Loucy (cell line): Measurements from ENCODE around the gene ASCC1.

Experiments used
- H2AFZ ChIP-seq: fragments of 200-600 bp; sonication (generic); 2 replicates; pipeline ENCODE4 v1.6.0; 2016; ENCODE audit warnings: antibody characterized with exemption, mild to moderate bottlenecking, low read length, moderate library complexity
- H3F3A ChIP-seq: fragments of 200-600 bp; 2 replicates; pipeline ENCODE4 v1.6.0; 2016; ENCODE audit warnings: antibody characterized with exemption, low read depth, mild to moderate bottlenecking
- H3K27me3 ChIP-seq: fragments of 200-600 bp; sonication (generic); 2 replicates; pipeline ENCODE4 v1.6.1; 2014; ENCODE audit warnings: low read length, mild to moderate bottlenecking; ENCODE audit not compliant: insufficient read depth, poor library complexity, severe bottlenecking
- H3K36me3 ChIP-seq: fragments of 200-600 bp; sonication (generic); 2 replicates; pipeline ENCODE4 v1.6.1; 2016; ENCODE audit warnings: low read length; ENCODE audit not compliant: insufficient read depth
- H3K4me1 ChIP-seq: fragments of 200-600 bp; sonication (generic); 2 replicates; pipeline ENCODE4 v1.5.1; 2014; ENCODE audit warnings: low read length, mild to moderate bottlenecking; ENCODE audit not compliant: insufficient read depth, poor library complexity, severe bottlenecking
- H3K4me2 ChIP-seq: fragments of 200-600 bp; sonication (generic); 2 replicates; pipeline ENCODE4 v1.6.0; 2014; ENCODE audit warnings: antibody characterized with exemption, low read length, low read depth, mild to moderate bottlenecking; ENCODE audit not compliant: poor library complexity, severe bottlenecking
- H3K4me3 ChIP-seq: fragments of 200-600 bp; sonication (generic); 2 replicates; pipeline ENCODE4 v1.5.1; 2014; ENCODE audit warnings: low read length, mild to moderate bottlenecking, mixed read lengths; ENCODE audit not compliant: poor library complexity, severe bottlenecking
- H3K79me2 ChIP-seq: fragments of 200-600 bp; sonication (generic); 2 replicates; pipeline ENCODE4 v1.6.1; 2014; ENCODE audit warnings: low read length; ENCODE audit not compliant: insufficient read depth
- H3K9ac ChIP-seq: fragments of 200-600 bp; sonication (generic); 2 replicates; pipeline ENCODE4 v1.6.0; 2014; ENCODE audit warnings: mild to moderate bottlenecking, low read depth, low read length, moderate library complexity; ENCODE audit not compliant: poor library complexity, severe bottlenecking
- H3K9me2 ChIP-seq: fragments of 200-600 bp; sonication (generic); replicated peaks from 2 replicates; pipeline ENCODE4 v1.6.1; 2016; ENCODE audit warnings: low read depth, low read length, mixed read lengths
- H3K9me3 ChIP-seq: fragments of 200-600 bp; sonication (generic); 2 replicates; pipeline ENCODE4 v1.6.1; 2014; ENCODE audit warnings: mild to moderate bottlenecking, antibody characterized with exemption, low read length, low read depth; ENCODE audit not compliant: insufficient read depth
- H4K20me1 ChIP-seq: fragments of 200-600 bp; sonication (generic); 2 replicates; pipeline ENCODE4 v1.6.0; 2014; ENCODE audit warnings: antibody characterized with exemption, low read length, mild to moderate bottlenecking; ENCODE audit not compliant: insufficient read depth, poor library complexity, severe bottlenecking
- CTCF ChIP-seq: fragments of 200-600 bp; sonication (generic); conservative IDR thresholded peaks from 2 replicates; pipeline ENCODE4 v1.5.1; 2014; ENCODE audit warnings: mild to moderate bottlenecking, antibody characterized with exemption, low read length
- EZH2phosphoT487 ChIP-seq: fragments of 200-600 bp; IDR thresholded peaks from 2 replicates; pipeline ENCODE4 v1.6.1; 2018; ENCODE audit warnings: antibody characterized with exemption, mild to moderate bottlenecking, moderate library complexity, borderline replicate concordance

Gene ASCC1

GRCh38 chr10:72063703-72064391, 152.2 kb downstream of the ASCC1 start:
- H3K4me2 ChIP-seq = no peak overlapping the region
- peaks cover 14% of the 10 kb centered on the region for H3K4me1 ChIP-seq
- no peak for TF ChIP-seq CTCF
- no peak for TF ChIP-seq EZH2phosphoT487
- H3K9me3 ChIP-seq = no peaks in the 10 kb centered on the region
- no peak overlapping the region for H2AFZ ChIP-seq
- H4K20me1 ChIP-seq = peaks cover 3% of the 10 kb centered on the region
- peaks cover 14% of the 10 kb centered on the region; the same call in 1 of the 2 replicates for H3K36me3 ChIP-seq
- H3K79me2 ChIP-seq = peaks cover 21% of the 10 kb centered on the region
- H3K9ac ChIP-seq = no peak overlapping the region
- H3K9me2 ChIP-seq = no peaks in the 10 kb centered on the region
- H3K4me3 ChIP-seq = no peak overlapping the region
- no peaks in the 10 kb centered on the region for H3F3A ChIP-seq
- H3K27me3 ChIP-seq = no peaks in the 10 kb centered on the region

- H3K9me2 ChIP-seq = no peaks in the 10 kb centered on the region
These were observed 153.0 kb downstream of the ASCC1 start for GRCh38 chr10:72062832-72063702.

GRCh38 chr10:72062382-72062781, 153.7 kb downstream of the ASCC1 start:
- Histone ChIP-seq H3K4me3 (no peak overlapping the region), H3K27me3 (no peaks in the 10 kb centered on the region), H3K79me2 (peaks cover 7% of the 10 kb centered on the region; the same call in 1 of the 2 replicates), H3K9me3 (no peaks in the 10 kb centered on the region), H3K9me2 (no peaks in the 10 kb centered on the region), H3K9ac (no peak overlapping the region), H3K4me1 (peaks cover 1% of the 10 kb centered on the region), H2AFZ (no peak overlapping the region), H4K20me1 (peaks cover 3% of the 10 kb centered on the region), H3F3A (no peaks in the 10 kb centered on the region), H3K4me2 (no peak overlapping the region), H3K36me3 (peaks cover 14% of the 10 kb centered on the region; the same call in 1 of the 2 replicates)
- TF ChIP-seq EZH2phosphoT487 (no peak), CTCF (no peak)

More at GRCh38 chr10:72062832-72063702, 153.0 kb downstream of the ASCC1 start:
- Histone ChIP-seq H3K27me3 (no peaks in the 10 kb centered on the region), H3F3A (no peaks in the 10 kb centered on the region), H2AFZ (no peak overlapping the region), H3K79me2 (peaks cover 13% of the 10 kb centered on the region; the same call in 1 of the 2 replicates), H3K4me1 (peaks cover 8% of the 10 kb centered on the region), H3K36me3 (peaks cover 14% of the 10 kb centered on the region; the same call in 1 of the 2 replicates), H3K9ac (no peak overlapping the region), H3K4me2 (no peak overlapping the region), H3K4me3 (no peak overlapping the region), H4K20me1 (peaks cover 3% of the 10 kb centered on the region), H3K9me3 (no peaks in the 10 kb centered on the region)
- TF ChIP-seq EZH2phosphoT487 (no peak), CTCF (no peak)
